BE2C (cell line): ENCODE measurements around the gene RASAL2.
A peak's percentile ranks its signal among the peaks of the same experiment; 100 is the strongest.
"Not testable (repeated sequence)": the region's sequence is repeated elsewhere in the genome, so short reads cannot be mapped to it uniquely, and the experiment has no call there.

ENCODE experiments used
- DNase-seq: peaks from one replicate; pipeline ENCODE4 v3.0.0-alpha.2; 2020
- H3K27me3 ChIP-seq: fragments of 250-450 bp; sonication (Bioruptor Pico); 2 replicates; pipeline ENCODE4 v1.5.1; 2020; ENCODE audit warnings: mild to moderate bottlenecking
- H3K36me3 ChIP-seq: fragments of 250-450 bp; sonication (Bioruptor Pico); 2 replicates; pipeline ENCODE4 v1.5.1; 2020; ENCODE audit warnings: mild to moderate bottlenecking
- H3K4me1 ChIP-seq: fragments of 250-450 bp; sonication (Bioruptor Pico); 2 replicates; pipeline ENCODE4 v1.5.1; 2020
- H3K4me3 ChIP-seq: 2 replicates; pipeline ENCODE4 v1.5.1; 2011; ENCODE audit warnings: low read depth, low read length
- H3K9me3 ChIP-seq: fragments of 250-450 bp; sonication (Bioruptor Pico); 2 replicates; pipeline ENCODE4 v1.5.1; 2020
- TF ChIP-seq, protein P1 (sequence below): IDR thresholded peaks from 2 replicates; pipeline ENCODE4 v1.5.1; 2012; ENCODE audit warnings: mild to moderate bottlenecking, low read depth, low read length

RASAL2 gene

DNA sequence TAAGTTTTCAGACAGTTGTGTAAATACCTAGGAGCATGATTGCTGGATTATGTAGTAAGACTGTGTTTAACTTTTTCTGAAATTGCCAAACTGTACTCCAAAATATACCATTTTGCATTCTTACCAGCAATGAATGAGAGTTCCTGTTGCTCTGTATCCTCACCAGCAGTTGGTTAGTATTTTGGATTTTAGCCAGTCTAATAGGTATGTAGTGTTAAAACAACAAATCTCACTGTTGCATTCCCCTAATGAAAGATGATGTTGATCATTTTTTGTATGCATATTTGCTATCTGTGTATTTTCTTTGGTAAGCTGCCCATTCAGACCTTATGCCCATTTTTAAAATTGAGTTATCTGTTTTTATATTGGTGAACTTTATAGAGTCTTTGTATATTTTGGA is 89.9 kb downstream of the RASAL2 start:
- Histone ChIP-seq H3K36me3 (no peaks in the 10 kb centered on the region), H3K27me3 (no peaks in the 10 kb centered on the region), H3K9me3 (no peaks in the 10 kb centered on the region), H3K4me3 (no peak overlapping the region), H3K4me1 (no peaks in the 10 kb centered on the region)
- TF ChIP-seq, protein P1, sequence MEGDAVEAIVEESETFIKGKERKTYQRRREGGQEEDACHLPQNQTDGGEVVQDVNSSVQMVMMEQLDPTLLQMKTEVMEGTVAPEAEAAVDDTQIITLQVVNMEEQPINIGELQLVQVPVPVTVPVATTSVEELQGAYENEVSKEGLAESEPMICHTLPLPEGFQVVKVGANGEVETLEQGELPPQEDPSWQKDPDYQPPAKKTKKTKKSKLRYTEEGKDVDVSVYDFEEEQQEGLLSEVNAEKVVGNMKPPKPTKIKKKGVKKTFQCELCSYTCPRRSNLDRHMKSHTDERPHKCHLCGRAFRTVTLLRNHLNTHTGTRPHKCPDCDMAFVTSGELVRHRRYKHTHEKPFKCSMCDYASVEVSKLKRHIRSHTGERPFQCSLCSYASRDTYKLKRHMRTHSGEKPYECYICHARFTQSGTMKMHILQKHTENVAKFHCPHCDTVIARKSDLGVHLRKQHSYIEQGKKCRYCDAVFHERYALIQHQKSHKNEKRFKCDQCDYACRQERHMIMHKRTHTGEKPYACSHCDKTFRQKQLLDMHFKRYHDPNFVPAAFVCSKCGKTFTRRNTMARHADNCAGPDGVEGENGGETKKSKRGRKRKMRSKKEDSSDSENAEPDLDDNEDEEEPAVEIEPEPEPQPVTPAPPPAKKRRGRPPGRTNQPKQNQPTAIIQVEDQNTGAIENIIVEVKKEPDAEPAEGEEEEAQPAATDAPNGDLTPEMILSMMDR: no peak
- DNase-seq: no peak

DNA sequence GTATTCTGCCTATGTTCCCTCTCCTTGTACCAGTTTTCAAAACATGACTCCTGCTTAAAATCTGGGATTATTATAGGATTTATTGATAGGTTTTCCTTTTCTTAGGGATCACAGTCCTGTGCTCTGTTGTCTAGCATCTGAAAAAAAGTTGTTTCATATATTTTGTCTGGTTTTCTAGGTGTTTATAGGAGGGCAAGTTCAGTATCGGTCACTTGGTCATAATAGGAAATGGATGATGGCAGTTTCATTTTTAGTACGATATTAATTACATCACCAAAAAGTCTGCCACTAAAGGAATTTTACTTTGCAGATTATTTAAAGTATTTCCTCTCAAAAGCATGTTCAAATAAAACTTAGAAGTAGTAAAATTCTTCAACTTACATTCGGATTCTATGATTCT is 94.4 kb downstream of the RASAL2 start:
- H3K4me1 ChIP-seq: no peaks in the 10 kb centered on the region
- DNase-seq: no peak
- H3K9me3 ChIP-seq: no peaks in the 10 kb centered on the region
- H3K4me3 ChIP-seq: no peak overlapping the region
- H3K27me3 ChIP-seq: no peaks in the 10 kb centered on the region
- TF ChIP-seq, protein P1: no peak
- no peaks in the 10 kb centered on the region for H3K36me3 ChIP-seq

DNA sequence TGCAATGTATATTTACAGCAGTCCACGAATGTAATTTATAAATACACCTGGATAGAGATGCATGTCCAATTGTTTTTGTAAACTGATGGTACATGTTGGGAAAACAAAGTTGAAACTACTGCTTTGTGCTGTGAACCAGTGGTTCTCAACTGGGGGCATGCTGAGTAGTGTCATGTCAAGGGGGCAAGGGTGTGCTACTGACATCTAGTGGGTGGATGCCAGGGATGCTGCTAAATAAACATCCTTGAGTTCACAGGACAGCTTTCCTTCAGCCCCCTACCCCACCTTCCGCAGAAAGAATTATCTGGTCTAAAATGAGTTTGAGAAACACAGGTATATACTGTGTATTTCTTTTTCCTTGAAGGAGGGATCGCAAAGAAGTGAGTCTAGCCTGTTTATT is 95.9 kb downstream of the RASAL2 start:
- no peaks in the 10 kb centered on the region for H3K27me3 ChIP-seq

DNA sequence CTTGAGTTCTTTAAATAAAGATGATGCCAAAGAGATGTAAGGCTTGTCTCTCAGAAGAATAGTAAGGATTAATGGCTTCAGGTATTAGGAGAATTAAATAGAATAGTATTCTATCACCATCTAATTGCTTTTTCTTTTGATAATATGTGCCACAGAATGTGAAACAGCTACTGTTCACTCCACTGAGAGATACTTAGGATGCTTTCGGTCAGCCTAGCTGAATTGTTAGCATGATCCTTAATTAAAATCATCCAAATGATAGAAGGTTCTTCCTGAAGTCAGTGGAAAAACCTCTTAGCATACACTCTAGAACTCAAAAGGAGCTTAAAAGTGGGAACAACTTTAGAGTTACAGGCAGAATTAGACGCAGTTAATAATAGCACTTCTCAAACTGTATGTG is 97.0 kb downstream of the RASAL2 start:
- Histone ChIP-seq H3K4me3 (no peak overlapping the region), H3K36me3 (no peaks in the 10 kb centered on the region), H3K4me1 (no peaks in the 10 kb centered on the region), H3K9me3 (no peaks in the 10 kb centered on the region), H3K27me3 (no peaks in the 10 kb centered on the region)
- DNase-seq: no peak
- TF ChIP-seq, protein P1: no peak

More for the DNA sequence above, 95.9 kb downstream of the RASAL2 start:
- H3K36me3 ChIP-seq: no peaks in the 10 kb centered on the region
- TF ChIP-seq, protein P1: peak; percentile 61
- H3K4me3 ChIP-seq: no peak overlapping the region
- no peaks in the 10 kb centered on the region for H3K4me1 ChIP-seq
- no peaks in the 10 kb centered on the region for H3K9me3 ChIP-seq
- DNase-seq: peak; percentile 25

DNA sequence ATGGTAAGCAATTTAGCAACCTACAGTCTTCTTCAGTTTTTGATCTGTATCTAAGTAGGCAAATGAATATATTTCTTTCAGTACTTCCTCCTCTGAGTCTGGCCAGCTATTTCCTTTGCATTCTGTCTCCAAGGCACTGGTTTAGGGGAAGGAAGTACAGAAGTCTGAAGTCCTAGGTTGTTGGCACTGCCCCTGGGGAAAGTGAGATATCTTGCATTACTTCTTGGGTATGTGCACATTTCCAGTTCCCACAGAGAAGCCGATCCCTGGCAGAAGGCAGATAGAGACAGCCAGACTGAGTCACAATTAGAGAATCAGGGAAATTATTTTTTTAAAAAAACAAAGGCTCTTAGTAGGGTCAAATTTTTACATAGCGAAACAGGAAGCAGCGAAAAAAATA is 98.8 kb downstream of the RASAL2 start:
- TF ChIP-seq, protein P1: no peak
- no peak overlapping the region for H3K4me3 ChIP-seq
- H3K27me3 ChIP-seq: no peaks in the 10 kb centered on the region
- H3K36me3 ChIP-seq: no peaks in the 10 kb centered on the region
- DNase-seq: no peak
- H3K9me3 ChIP-seq: no peaks in the 10 kb centered on the region
- no peaks in the 10 kb centered on the region for H3K4me1 ChIP-seq

DNA sequence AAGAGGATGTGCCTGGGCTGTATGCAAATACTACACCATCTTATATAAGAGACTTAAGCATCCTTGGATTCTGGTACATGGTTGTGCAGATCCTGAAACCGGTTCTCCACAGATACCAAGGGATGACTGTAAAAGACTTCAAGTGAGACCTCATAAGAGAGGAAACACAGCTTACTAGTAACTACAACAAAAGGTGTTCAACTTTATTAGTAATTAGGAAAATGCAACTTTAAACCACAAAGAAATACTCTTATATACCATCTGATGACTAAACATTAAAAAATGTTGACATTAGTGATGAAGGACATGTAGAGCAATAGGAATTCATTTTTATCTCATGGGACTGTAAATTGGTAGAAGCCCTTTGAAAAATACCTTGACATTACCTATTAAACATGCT is 102.7 kb downstream of the RASAL2 start:
- TF ChIP-seq, protein P1: no peak
- no peaks in the 10 kb centered on the region for H3K9me3 ChIP-seq
- no peaks in the 10 kb centered on the region for H3K4me1 ChIP-seq
- H3K27me3 ChIP-seq: no peaks in the 10 kb centered on the region
- no peak for DNase-seq
- H3K36me3 ChIP-seq: no peaks in the 10 kb centered on the region
- H3K4me3 ChIP-seq: no peak overlapping the region

DNA sequence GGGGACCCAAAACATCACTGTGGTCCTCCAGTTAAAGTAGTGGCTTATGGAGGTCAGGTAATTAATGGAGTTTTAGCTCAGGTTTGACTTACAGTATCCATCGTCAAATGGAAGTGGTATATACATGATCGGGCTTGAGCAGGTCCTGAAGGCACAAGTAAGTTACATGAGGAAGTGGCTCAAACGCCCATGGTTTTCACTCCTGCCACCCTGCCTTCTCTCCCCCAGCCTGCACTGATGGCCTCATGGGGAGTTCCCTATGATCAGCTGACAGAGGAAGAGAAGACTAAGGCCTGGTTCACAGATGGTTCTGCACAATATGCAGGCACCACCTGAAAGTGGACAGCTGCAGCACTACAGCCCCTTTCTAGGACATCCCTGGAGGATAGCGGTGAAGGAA is 108.2 kb downstream of the RASAL2 start:
- DNase-seq, H3K4me1 ChIP-seq, H3K27me3 ChIP-seq, H3K4me3 ChIP-seq, H3K9me3 ChIP-seq, H3K36me3 ChIP-seq: not testable (repeated sequence)

DNA sequence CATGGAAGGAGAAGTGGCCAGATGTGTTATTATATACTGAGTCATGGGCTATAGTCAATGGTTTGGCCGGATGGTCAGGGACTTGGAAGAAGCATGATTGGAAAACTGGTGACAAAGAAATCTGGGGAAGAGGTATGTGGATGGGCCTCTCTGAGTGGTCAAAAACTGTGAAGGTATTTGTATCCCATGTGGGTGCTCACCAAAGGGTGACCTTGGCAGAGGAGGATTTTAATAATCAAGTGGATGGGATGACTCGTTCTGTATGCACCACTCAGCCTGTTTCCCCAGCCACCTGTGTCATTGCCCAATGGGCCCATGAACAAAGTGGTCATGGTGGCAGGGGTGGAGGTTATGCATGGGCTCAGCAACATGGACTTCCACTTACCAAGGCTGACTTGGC is 108.6 kb downstream of the RASAL2 start:
- not testable (repeated sequence) for DNase-seq, H3K36me3 ChIP-seq, H3K9me3 ChIP-seq, H3K4me1 ChIP-seq, H3K27me3 ChIP-seq, H3K4me3 ChIP-seq

DNA sequence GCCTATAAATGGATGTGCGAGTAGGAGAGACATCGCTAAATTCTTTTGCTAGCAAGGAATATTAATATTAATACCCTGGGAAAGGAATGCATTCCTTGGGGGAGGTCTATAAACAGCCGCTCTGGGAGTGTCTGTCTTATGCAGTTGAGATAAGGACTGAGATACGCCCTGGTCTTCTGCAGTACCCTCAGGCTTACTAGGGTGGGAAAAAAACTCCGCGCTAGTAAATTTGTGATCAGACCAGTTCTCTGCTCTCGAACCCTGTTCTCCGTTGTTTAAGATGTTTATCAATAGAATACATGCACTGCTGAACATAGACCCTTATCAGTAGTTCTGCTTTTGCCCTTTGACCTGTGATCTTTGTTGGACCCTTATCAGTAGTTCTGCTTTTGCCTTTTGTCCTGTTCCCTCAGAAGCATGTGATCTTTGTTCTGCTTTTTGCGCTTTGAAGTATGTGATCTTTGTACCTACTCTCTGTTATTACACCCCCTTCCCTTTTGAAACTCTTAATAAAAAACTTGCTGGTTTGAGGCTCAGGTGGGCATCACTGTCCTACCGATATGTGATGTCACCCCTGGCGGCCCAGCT is 114.5 kb downstream of the RASAL2 start:
- not testable (repeated sequence) for H3K36me3 ChIP-seq, H3K4me1 ChIP-seq, H3K4me3 ChIP-seq, H3K9me3 ChIP-seq, DNase-seq, H3K27me3 ChIP-seq
